ENCODE results near the gene BRINP1. TPM values are rescaled to one million over a fixed set of nuclear protein-coding genes. Genes with fewer than 3 reads are reported as not detected.

Gene BRINP1
- total RNA-seq, 6 experiments from 2014 or later = 0.09 to 0.43 (median 0.13) TPM; not detected in 1

DNA sequence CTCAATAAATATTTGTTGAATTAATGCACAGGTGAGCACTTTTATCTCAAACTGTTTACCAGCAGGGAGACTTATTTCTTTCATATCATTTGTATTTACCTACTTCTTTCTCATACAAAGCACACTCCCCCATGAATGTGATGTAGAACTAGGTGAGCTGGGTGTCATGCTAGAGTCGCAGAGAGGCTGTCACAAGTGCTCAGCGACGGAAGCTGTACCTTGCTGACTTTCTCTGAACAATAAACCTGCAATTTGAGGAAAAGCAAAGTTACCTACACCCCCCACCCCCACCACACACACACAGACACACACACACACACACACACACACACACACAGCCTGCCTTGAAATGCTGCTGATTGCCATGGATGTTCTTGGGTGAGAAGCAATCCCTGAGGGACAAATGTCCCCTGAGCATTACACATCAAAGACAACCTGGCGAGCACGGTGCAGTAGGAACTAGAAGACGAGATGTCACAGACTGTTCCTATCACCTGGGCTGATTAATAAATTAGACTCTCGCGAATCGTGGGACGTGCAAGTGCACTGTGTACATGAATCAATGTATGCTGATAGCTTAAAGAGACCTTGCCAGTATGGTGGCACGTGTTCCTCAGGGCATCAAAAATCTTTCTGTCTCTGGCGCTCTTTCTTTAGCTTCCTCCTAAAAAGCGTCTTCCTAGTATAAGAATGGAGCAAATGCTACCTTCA is 66.1 kb downstream of the BRINP1 start:
- no peaks in the 10 kb centered on the region for H3K36me3 ChIP-seq
- no peaks in the 10 kb centered on the region for H3K27me3 ChIP-seq
- no peak for DNase-seq
- H3K4me3 ChIP-seq = no peak overlapping the region
- TF ChIP-seq POLR2A (IDR thresholded peaks at IDR 0.05) = no peak
- TF ChIP-seq, protein P1, sequence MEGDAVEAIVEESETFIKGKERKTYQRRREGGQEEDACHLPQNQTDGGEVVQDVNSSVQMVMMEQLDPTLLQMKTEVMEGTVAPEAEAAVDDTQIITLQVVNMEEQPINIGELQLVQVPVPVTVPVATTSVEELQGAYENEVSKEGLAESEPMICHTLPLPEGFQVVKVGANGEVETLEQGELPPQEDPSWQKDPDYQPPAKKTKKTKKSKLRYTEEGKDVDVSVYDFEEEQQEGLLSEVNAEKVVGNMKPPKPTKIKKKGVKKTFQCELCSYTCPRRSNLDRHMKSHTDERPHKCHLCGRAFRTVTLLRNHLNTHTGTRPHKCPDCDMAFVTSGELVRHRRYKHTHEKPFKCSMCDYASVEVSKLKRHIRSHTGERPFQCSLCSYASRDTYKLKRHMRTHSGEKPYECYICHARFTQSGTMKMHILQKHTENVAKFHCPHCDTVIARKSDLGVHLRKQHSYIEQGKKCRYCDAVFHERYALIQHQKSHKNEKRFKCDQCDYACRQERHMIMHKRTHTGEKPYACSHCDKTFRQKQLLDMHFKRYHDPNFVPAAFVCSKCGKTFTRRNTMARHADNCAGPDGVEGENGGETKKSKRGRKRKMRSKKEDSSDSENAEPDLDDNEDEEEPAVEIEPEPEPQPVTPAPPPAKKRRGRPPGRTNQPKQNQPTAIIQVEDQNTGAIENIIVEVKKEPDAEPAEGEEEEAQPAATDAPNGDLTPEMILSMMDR (IDR thresholded peaks at IDR 0.05) = no peak
- no peaks in the 10 kb centered on the region for H3K9me3 ChIP-seq
- 56% methylated on average over 9 of the region's 13 CpGs for WGBS (ENCODE audit: insufficient coverage, low coverage, low lambda C conversion rate, missing lambda C conversion rate)
- intact Hi-C loops (cut with DNase I) = no loop called here
- H3K27ac ChIP-seq = no peak overlapping the region
- H3K4me1 ChIP-seq = no peaks in the 10 kb centered on the region
- no peak for ATAC-seq

DNA sequence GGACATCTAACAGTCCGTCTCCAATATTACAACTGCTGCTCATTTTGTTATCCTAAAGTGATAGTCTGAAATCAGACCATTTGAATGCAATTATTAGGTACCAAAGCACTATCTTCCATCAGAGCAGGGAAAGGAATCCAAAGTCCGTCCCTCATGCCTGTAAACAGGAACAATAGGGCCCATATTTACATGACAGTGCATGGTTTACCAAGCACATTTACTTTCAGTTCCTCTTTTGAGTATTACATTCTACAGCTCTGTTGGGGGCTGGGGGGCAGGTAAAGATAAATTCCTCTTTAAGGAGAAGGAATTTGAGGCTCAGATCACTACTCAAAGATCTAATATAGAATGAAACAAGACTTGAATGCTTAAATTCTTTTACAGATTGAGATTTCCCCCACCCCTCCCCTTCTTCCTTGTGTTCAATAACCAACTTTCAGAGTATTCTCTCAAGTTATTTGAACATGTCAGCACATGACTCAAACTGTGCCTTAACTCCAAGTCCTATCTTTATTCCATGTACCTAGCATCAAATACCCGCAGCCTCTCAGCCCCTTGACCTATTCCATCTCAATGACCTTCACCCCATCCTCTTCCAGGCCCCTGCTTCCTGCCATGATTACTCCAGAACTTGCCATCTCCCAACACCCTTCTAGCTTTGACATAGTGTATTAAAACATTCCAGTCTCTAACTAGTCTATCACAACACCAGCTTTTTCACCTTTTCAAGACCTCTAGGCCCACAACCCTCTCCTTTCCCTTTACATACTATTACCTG is 71.0 kb downstream of the BRINP1 start:
- H3K27me3 ChIP-seq = no peaks in the 10 kb centered on the region
- TF ChIP-seq POLR2A (IDR thresholded peaks at IDR 0.05) = no peak
- TF ChIP-seq, protein P1 (IDR thresholded peaks at IDR 0.05) = no peak
- DNase-seq (no peak), ATAC-seq (no peak)
- WGBS (ENCODE audit: insufficient coverage, low coverage, low lambda C conversion rate, missing lambda C conversion rate) = 32% methylated on average over 3 of the region's 3 CpGs
- H3K9me3 ChIP-seq = no peaks in the 10 kb centered on the region
- H3K4me1 ChIP-seq = no peaks in the 10 kb centered on the region
- no peaks in the 10 kb centered on the region for H3K36me3 ChIP-seq
- no peak overlapping the region for H3K27ac ChIP-seq
- intact Hi-C loops (cut with DNase I) = no loop called here
- no peak overlapping the region for H3K4me3 ChIP-seq

DNA sequence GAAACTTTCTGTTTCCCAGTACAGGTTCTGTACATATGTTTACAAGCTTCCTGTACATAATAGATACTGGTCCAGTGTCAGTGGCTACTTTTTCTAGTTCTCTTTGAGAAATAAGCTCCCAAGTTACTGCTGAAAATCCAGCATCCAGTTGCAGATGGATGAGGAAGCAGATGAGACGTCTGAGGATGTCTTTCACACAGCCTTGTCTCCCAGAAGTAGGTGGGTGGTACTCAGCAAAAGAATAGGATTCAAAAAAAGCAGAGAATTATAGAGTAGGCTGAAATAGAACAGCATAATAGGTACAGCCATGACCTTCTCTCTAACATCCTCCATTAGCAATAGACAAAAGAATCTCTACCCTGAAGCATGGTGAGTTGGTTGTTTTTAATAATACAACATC is 77.7 kb downstream of the BRINP1 start:
- Histone ChIP-seq H3K9me3 (no peaks in the 10 kb centered on the region), H3K27me3 (no peaks in the 10 kb centered on the region), H3K27ac (no peak overlapping the region), H3K4me1 (no peaks in the 10 kb centered on the region), H3K36me3 (no peaks in the 10 kb centered on the region), H3K4me3 (no peak overlapping the region)
- intact Hi-C loops (cut with DNase I) = no loop called here
- 7% methylated on average over 1 of the region's 1 CpG for WGBS (ENCODE audit: insufficient coverage, low coverage, low lambda C conversion rate, missing lambda C conversion rate)
- TF ChIP-seq, protein P1 (IDR thresholded peaks at IDR 0.05) = no peak
- TF ChIP-seq POLR2A (IDR thresholded peaks at IDR 0.05) = no peak
- DNase-seq (no peak), ATAC-seq (no peak)

DNA sequence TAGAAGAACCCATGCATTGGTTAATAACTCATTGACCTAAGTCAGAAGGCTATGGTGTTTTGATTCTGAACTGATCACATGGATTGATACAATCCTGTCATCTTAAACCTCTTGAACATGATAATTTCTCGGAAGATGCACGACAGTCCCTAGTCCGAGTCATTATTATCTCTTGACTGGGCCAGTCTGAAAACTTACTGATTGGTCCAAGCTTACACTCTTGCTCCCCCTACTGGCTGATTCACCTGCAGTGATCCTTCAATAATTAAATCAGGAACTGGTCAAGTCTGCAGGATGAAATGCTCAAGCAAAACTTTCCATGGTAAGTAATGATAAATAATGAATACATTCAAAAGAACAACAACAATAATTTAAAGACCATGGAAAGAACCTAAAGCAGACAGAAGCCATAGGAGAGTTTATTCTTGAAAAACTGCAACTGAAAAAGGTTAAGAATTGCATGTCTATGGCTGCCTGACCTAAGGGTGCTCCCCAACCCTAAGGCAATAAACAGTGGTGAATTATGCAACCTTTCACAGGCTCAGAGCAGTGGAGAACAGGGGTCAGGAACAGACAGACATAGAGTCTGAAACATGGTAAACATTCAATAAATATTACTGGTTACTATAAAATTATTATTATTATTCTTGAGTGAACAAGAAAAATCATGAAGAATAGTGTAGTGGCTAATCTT is 79.3 kb downstream of the BRINP1 start:
- Histone ChIP-seq H3K27ac (no peak overlapping the region), H3K4me3 (no peak overlapping the region), H3K9me3 (no peaks in the 10 kb centered on the region), H3K36me3 (no peaks in the 10 kb centered on the region), H3K4me1 (no peaks in the 10 kb centered on the region), H3K27me3 (no peaks in the 10 kb centered on the region)
- peak; percentile 76 to 89 (median 82) for ATAC-seq
- TF ChIP-seq, protein P1 (IDR thresholded peaks at IDR 0.05) = peak; percentile 78 to 89 (median 88)
- no peak for TF ChIP-seq POLR2A (IDR thresholded peaks at IDR 0.05)
- DNase-seq = peak in 1 of 3 donors; percentile 62
- 3% methylated on average over 3 of the region's 3 CpGs for WGBS (ENCODE audit: insufficient coverage, low coverage, low lambda C conversion rate, missing lambda C conversion rate)
- intact Hi-C loops (cut with DNase I) = no loop called here

All from right lobe of liver (tissue), 6 donors.